Measurements from ENCODE around the gene NUDT14.

NUDT14 gene

GRCh38 chr14:105172476-105172875 lies 8.6 kb downstream of the NUDT14 start:
- DNase-seq = no peak

- no peak for DNase-seq
Observed at GRCh38 chr14:105171004-105171673, 10.0 kb downstream of the NUDT14 start.

GRCh38 chr14:105169776-105170655 lies 11.1 kb downstream of the NUDT14 start:
- no peak for DNase-seq

GRCh38 chr14:105168979-105169507 lies 12.1 kb downstream of the NUDT14 start:
- DNase-seq = no peak

GRCh38 chr14:105168496-105168978 lies 12.6 kb downstream of the NUDT14 start, which contains the start of gene JAG2:
TSS of gene JAG2 (minus strand) at chr14:105168776. CDS start at chr14:105168420, 356 bp downstream.
- no peak for DNase-seq

GRCh38 chr14:105168093-105168420 lies 13.1 kb downstream of the NUDT14 start:
- DNase-seq = no peak

- DNase-seq = no peak
Observed at GRCh38 chr14:105167303-105168092, 13.6 kb downstream of the NUDT14 start.

- DNase-seq = no peak
Observed at GRCh38 chr14:105166571-105167302, 14.4 kb downstream of the NUDT14 start.

GRCh38 chr14:105165761-105166485 lies 15.2 kb downstream of the NUDT14 start:
- DNase-seq = no peak

- no peak for DNase-seq
Observed at GRCh38 chr14:105165134-105165704, 15.9 kb downstream of the NUDT14 start.

GRCh38 chr14:105163040-105163742 lies 17.9 kb downstream of the NUDT14 start:
- DNase-seq = no peak

GRCh38 chr14:105162669-105162979 lies 18.5 kb downstream of the NUDT14 start:
- no peak for DNase-seq

- DNase-seq = no peak
Observed at GRCh38 chr14:105161964-105162668, 19.0 kb downstream of the NUDT14 start.

- no peak for DNase-seq
Observed at GRCh38 chr14:105161309-105161708, 19.8 kb downstream of the NUDT14 start.

GRCh38 chr14:105160776-105161175 lies 20.3 kb downstream of the NUDT14 start:
- no peak for DNase-seq

GRCh38 chr14:105159344-105159743 lies 21.8 kb downstream of the NUDT14 start:
- DNase-seq = no peak

GRCh38 chr14:105158794-105159193 lies 22.3 kb downstream of the NUDT14 start:
- no peak for DNase-seq

- DNase-seq = no peak
Observed at GRCh38 chr14:105157872-105158271, 23.2 kb downstream of the NUDT14 start.

GRCh38 chr14:105156414-105157375 lies 24.4 kb downstream of the NUDT14 start:
- DNase-seq = no peak

All from NCI-H1048 (cell line).